GM19238 (cell line): ENCODE results near the gene PRKAB1.
"Not testable (repeated sequence)": the region's sequence is repeated elsewhere in the genome, so short reads cannot be mapped to it uniquely, and the experiment has no call there.

Experiments
- DNase-seq: peaks from one replicate; pipeline ENCODE4 v3.0.0; 2011; ENCODE audit warnings: low spot score; ENCODE audit not compliant: insufficient read length

The PRKAB1 gene

GRCh38 chr12:119683816-119684215, 15.9 kb downstream of the PRKAB1 start:
- no peak for DNase-seq

GRCh38 chr12:119684711-119685369, 16.9 kb downstream of the PRKAB1 start:
- DNase-seq, result no peak

- DNase-seq, result no peak
These were observed 17.4 kb downstream of the PRKAB1 start for GRCh38 chr12:119685375-119685774.

- no peak for DNase-seq
These were observed 18.4 kb downstream of the PRKAB1 start for GRCh38 chr12:119686355-119686754.

- no peak for DNase-seq
These were observed 18.8 kb downstream of the PRKAB1 start for GRCh38 chr12:119686776-119687175.

GRCh38 chr12:119687406-119687805, 19.5 kb downstream of the PRKAB1 start:
- DNase-seq, result no peak

GRCh38 chr12:119687879-119688278, 19.9 kb downstream of the PRKAB1 start:
- no peak for DNase-seq

GRCh38 chr12:119689935-119690500, 22.1 kb downstream of the PRKAB1 start:
- no peak for DNase-seq

GRCh38 chr12:119691202-119691810, 23.4 kb downstream of the PRKAB1 start:
- DNase-seq, result no peak

- no peak for DNase-seq
These were observed 24.5 kb downstream of the PRKAB1 start for GRCh38 chr12:119692410-119692809.

- no peak for DNase-seq
These were observed 25.1 kb downstream of the PRKAB1 start for GRCh38 chr12:119692997-119693396.

- no peak for DNase-seq
These were observed 25.6 kb downstream of the PRKAB1 start for GRCh38 chr12:119693511-119693910.

GRCh38 chr12:119694111-119694510, 26.2 kb downstream of the PRKAB1 start:
- DNase-seq, result no peak

GRCh38 chr12:119695034-119695433, 27.1 kb downstream of the PRKAB1 start:
- no peak for DNase-seq

- DNase-seq, result no peak
These were observed 29.0 kb downstream of the PRKAB1 start for GRCh38 chr12:119696943-119697342.

- DNase-seq, result no peak
These were observed 31.3 kb downstream of the PRKAB1 start for GRCh38 chr12:119699199-119699760.

- DNase-seq, result no peak
These were observed 32.1 kb downstream of the PRKAB1 start for GRCh38 chr12:119700078-119700477.

GRCh38 chr12:119704065-119704747, 36.3 kb downstream of the PRKAB1 start:
- no peak for DNase-seq

- DNase-seq, result no peak
These were observed 37.2 kb downstream of the PRKAB1 start for GRCh38 chr12:119705182-119705581.

- DNase-seq, result not testable (repeated sequence)
These were observed 38.5 kb downstream of the PRKAB1 start for GRCh38 chr12:119706427-119706826.

GRCh38 chr12:119710374-119710964, 42.5 kb downstream of the PRKAB1 start:
- no peak for DNase-seq
